Measurements from ENCODE around the gene SEMA4F.

The SEMA4F gene

GRCh38 chr2:74706741-74707140 lies 52.7 kb downstream of the SEMA4F start:
- no peak for DNase-seq (ENCODE audit: low read depth in 2 of 2, low spot score in 1 of 2)

- DNase-seq (ENCODE audit: low read depth in 2 of 2, low spot score in 1 of 2): no peak
These were observed 53.8 kb downstream of the SEMA4F start for GRCh38 chr2:74707837-74708236.

GRCh38 chr2:74708296-74708695 lies 54.2 kb downstream of the SEMA4F start:
- no peak for DNase-seq (ENCODE audit: low read depth in 2 of 2, low spot score in 1 of 2)

- DNase-seq (ENCODE audit: low read depth in 2 of 2, low spot score in 1 of 2): no peak
These were observed 54.8 kb downstream of the SEMA4F start for GRCh38 chr2:74708883-74709282.

GRCh38 chr2:74712223-74713053 lies 58.4 kb downstream of the SEMA4F start:
- no peak for DNase-seq (ENCODE audit: low read depth in 2 of 2, low spot score in 1 of 2)

- DNase-seq (ENCODE audit: low read depth in 2 of 2, low spot score in 1 of 2): no peak
These were observed 60.6 kb downstream of the SEMA4F start for GRCh38 chr2:74714691-74715080.

GRCh38 chr2:74715081-74715791 lies 61.2 kb downstream of the SEMA4F start:
- peak; percentile 53 to 63 for DNase-seq (ENCODE audit: low read depth in 2 of 2, low spot score in 1 of 2)

GRCh38 chr2:74715880-74716279 lies 61.8 kb downstream of the SEMA4F start:
- DNase-seq (ENCODE audit: low read depth in 2 of 2, low spot score in 1 of 2): no peak

GRCh38 chr2:74719066-74719465 lies 65.0 kb downstream of the SEMA4F start:
- DNase-seq (ENCODE audit: low read depth in 2 of 2, low spot score in 1 of 2): no peak

GRCh38 chr2:74721316-74721715 lies 67.3 kb downstream of the SEMA4F start:
- DNase-seq (ENCODE audit: low read depth in 2 of 2, low spot score in 1 of 2): no peak

GRCh38 chr2:74724496-74724895 lies 70.4 kb downstream of the SEMA4F start:
- no peak for DNase-seq (ENCODE audit: low read depth in 2 of 2, low spot score in 1 of 2)

- no peak for DNase-seq (ENCODE audit: low read depth in 2 of 2, low spot score in 1 of 2)
These were observed 71.2 kb downstream of the SEMA4F start for GRCh38 chr2:74725287-74725686.

GRCh38 chr2:74728842-74729241 lies 74.8 kb downstream of the SEMA4F start:
- no peak for DNase-seq (ENCODE audit: low read depth in 2 of 2, low spot score in 1 of 2)

- DNase-seq (ENCODE audit: low read depth in 2 of 2, low spot score in 1 of 2): no peak
These were observed 76.5 kb downstream of the SEMA4F start for GRCh38 chr2:74730530-74730929.
